Neural progenitor cell (in vitro differentiated cells): ENCODE measurements around the gene ATP2A3. TPM values are rescaled to one million over a fixed set of nuclear protein-coding genes. Genes with fewer than 3 reads are reported as not detected.

Source experiments
- DNase-seq: peaks from one replicate; pipeline ENCODE4 v3.0.0-alpha.2; 2016; ENCODE audit warnings: low spot score
- H2AFZ ChIP-seq: fragments of 200-600 bp; sonication (generic); replicated peaks from 2 replicates; pipeline ENCODE4 v1.6.1; 2016; ENCODE audit warnings: antibody characterized with exemption
- H3F3A ChIP-seq: fragments of 200-600 bp; sonication (generic); 2 replicates; pipeline ENCODE4 v1.6.1; 2016; ENCODE audit warnings: antibody characterized with exemption, low read depth
- H3K27ac ChIP-seq: fragments of 200-600 bp; sonication (generic); 2 replicates; pipeline ENCODE4 v1.5.1; 2016; ENCODE audit warnings: mild to moderate bottlenecking
- H3K27me3 ChIP-seq: fragments of 200-600 bp; sonication (generic); 2 replicates; pipeline ENCODE4 v1.6.1; 2016; ENCODE audit warnings: mild to moderate bottlenecking, moderate library complexity
- H3K36me3 ChIP-seq: fragments of 200-600 bp; sonication (generic); 2 replicates; pipeline ENCODE4 v1.5.1; 2016
- H3K4me1 ChIP-seq: fragments of 200-600 bp; sonication (generic); 2 replicates; pipeline ENCODE4 v1.6.1; 2016; ENCODE audit warnings: mixed run types
- H3K4me2 ChIP-seq: fragments of 200-600 bp; sonication (generic); 2 replicates; pipeline ENCODE4 v1.6.1; 2016
- H3K4me3 ChIP-seq: fragments of 200-600 bp; sonication (generic); 2 replicates; pipeline ENCODE4 v1.5.1; 2016
- H3K79me2 ChIP-seq: fragments of 200-600 bp; sonication (generic); 2 replicates; pipeline ENCODE4 v1.6.1; 2016; ENCODE audit warnings: low read depth
- H3K9ac ChIP-seq: fragments of 200-600 bp; sonication (generic); 2 replicates; pipeline ENCODE4 v1.6.1; 2016
- H3K9me3 ChIP-seq: fragments of 200-600 bp; sonication (generic); 2 replicates; pipeline ENCODE4 v1.5.1; 2016; ENCODE audit warnings: low read depth
- H4K20me1 ChIP-seq: fragments of 200-600 bp; sonication (generic); 2 replicates; pipeline ENCODE4 v1.6.1; 2016; ENCODE audit warnings: low read depth
- H3K27ac Mint-ChIP-seq: 3 replicates; pipeline ENCODE4 v1.8.0; 2021; ENCODE audit warnings: mixed read lengths
- H3K27me3 Mint-ChIP-seq: 2 replicates; pipeline ENCODE4 v1.8.0; 2022; ENCODE audit warnings: low read depth, mild to moderate bottlenecking, inconsistent platforms, moderate library complexity, mixed read lengths; ENCODE audit not compliant: insufficient read depth
- H3K36me3 Mint-ChIP-seq: 3 replicates; pipeline ENCODE4 v1.8.0; 2021; ENCODE audit warnings: mixed read lengths
- H3K4me1 Mint-ChIP-seq: 3 replicates; pipeline ENCODE4 v1.8.0; 2021; ENCODE audit warnings: mixed read lengths
- H3K4me3 Mint-ChIP-seq: 3 replicates; pipeline ENCODE4 v1.8.0; 2021; ENCODE audit warnings: mild to moderate bottlenecking, moderate library complexity, mixed read lengths
- H3K9me3 Mint-ChIP-seq: 3 replicates; pipeline ENCODE4 v1.8.0; 2020; ENCODE audit warnings: mixed read lengths
- CTCF ChIP-seq: fragments of 200-600 bp; sonication (generic); IDR thresholded peaks from 2 replicates; pipeline ENCODE4 v1.5.1; 2017; ENCODE audit warnings: antibody characterized with exemption, mild to moderate bottlenecking
- EZH2 ChIP-seq: fragments of 200-600 bp; sonication (generic); IDR thresholded peaks from 2 replicates; pipeline ENCODE4 v1.6.1; 2017; ENCODE audit warnings: antibody characterized with exemption, mild to moderate bottlenecking, moderate library complexity
- EZH2phosphoT487 ChIP-seq: fragments of 200-600 bp; sonication (generic); IDR thresholded peaks from 2 replicates; pipeline ENCODE4 v1.6.1; 2017; ENCODE audit warnings: antibody characterized with exemption
- total RNA-seq: library from RNA; depleted of rRNA; stranded (reverse); fragments of >200 nt; gene quantifications from 2 replicates; pipeline ENCODE4 v1.2.3, GENCODE V29; 2015; ENCODE audit warnings: low replicate concordance

The ATP2A3 gene
- total RNA-seq, 1 donor from 2014 or later, result 0.65 TPM

GRCh38 chr17:3928406-3928805, 35.8 kb downstream of the ATP2A3 start:
- Histone ChIP-seq H3K9me3 (no peaks in the 10 kb centered on the region), H4K20me1 (no peaks in the 10 kb centered on the region), H3K4me3 (no peak overlapping the region), H3K9ac (no peak overlapping the region), H3K79me2 (no peaks in the 10 kb centered on the region), H2AFZ (no peak overlapping the region), H3K27ac (no peak overlapping the region), H3K27me3 (no peaks in the 10 kb centered on the region), H3K4me2 (no peak overlapping the region), H3K4me1 (no peaks in the 10 kb centered on the region), H3F3A (no peaks in the 10 kb centered on the region), H3K36me3 (no peaks in the 10 kb centered on the region)
- DNase-seq, result no peak
- peaks cover 21% of the 10 kb centered on the region for H3K4me1 Mint-ChIP-seq
- no peak overlapping the region for H3K27ac Mint-ChIP-seq
- H3K27me3 Mint-ChIP-seq, result peaks cover 10% of the 10 kb centered on the region
- TF ChIP-seq EZH2 (no peak), EZH2phosphoT487 (no peak), CTCF (no peak)
- H3K36me3 Mint-ChIP-seq, result no peaks in the 10 kb centered on the region
- no peak overlapping the region for H3K4me3 Mint-ChIP-seq
- H3K9me3 Mint-ChIP-seq, result no peaks in the 10 kb centered on the region

- Histone ChIP-seq H3K9me3 (no peaks in the 10 kb centered on the region), H3K4me2 (no peak overlapping the region), H3K4me1 (no peaks in the 10 kb centered on the region), H2AFZ (no peak overlapping the region), H3K79me2 (no peaks in the 10 kb centered on the region), H3K9ac (no peak overlapping the region), H3K27ac (no peak overlapping the region), H3F3A (no peaks in the 10 kb centered on the region), H3K36me3 (no peaks in the 10 kb centered on the region), H3K4me3 (no peak overlapping the region), H4K20me1 (no peaks in the 10 kb centered on the region), H3K27me3 (no peaks in the 10 kb centered on the region)
- peaks cover 12% of the 10 kb centered on the region for H3K27me3 Mint-ChIP-seq
- H3K9me3 Mint-ChIP-seq, result no peaks in the 10 kb centered on the region
- H3K4me1 Mint-ChIP-seq, result peaks cover 21% of the 10 kb centered on the region
- peak overlapping the region; percentile 25 for H3K27ac Mint-ChIP-seq
- TF ChIP-seq CTCF, result no peak
- TF ChIP-seq EZH2phosphoT487, result no peak
- no peak for TF ChIP-seq EZH2
- no peak overlapping the region for H3K4me3 Mint-ChIP-seq
- no peaks in the 10 kb centered on the region for H3K36me3 Mint-ChIP-seq
- no peak for DNase-seq
These were observed 36.5 kb downstream of the ATP2A3 start for GRCh38 chr17:3927628-3928340.

GRCh38 chr17:3926860-3927627, 37.2 kb downstream of the ATP2A3 start:
- Histone ChIP-seq H4K20me1 (no peaks in the 10 kb centered on the region), H3K4me1 (no peaks in the 10 kb centered on the region), H3K36me3 (no peaks in the 10 kb centered on the region), H3K4me2 (no peak overlapping the region), H3K9me3 (no peaks in the 10 kb centered on the region), H3F3A (no peaks in the 10 kb centered on the region), H3K27ac (no peak overlapping the region), H3K9ac (no peak overlapping the region), H3K79me2 (no peaks in the 10 kb centered on the region), H3K27me3 (no peaks in the 10 kb centered on the region), H3K4me3 (no peak overlapping the region), H2AFZ (no peak overlapping the region)
- Mint-ChIP-seq H3K27me3 (peaks cover 12% of the 10 kb centered on the region), H3K27ac (peak overlapping the region; percentile 94), H3K9me3 (no peaks in the 10 kb centered on the region), H3K4me1 (peaks cover 23% of the 10 kb centered on the region), H3K4me3 (no peak overlapping the region), H3K36me3 (no peaks in the 10 kb centered on the region)
- DNase-seq, result no peak
- TF ChIP-seq EZH2 (no peak), EZH2phosphoT487 (no peak), CTCF (no peak)
